Measurements from ENCODE around the gene KCNIP1.

KCNIP1 gene

DNA sequence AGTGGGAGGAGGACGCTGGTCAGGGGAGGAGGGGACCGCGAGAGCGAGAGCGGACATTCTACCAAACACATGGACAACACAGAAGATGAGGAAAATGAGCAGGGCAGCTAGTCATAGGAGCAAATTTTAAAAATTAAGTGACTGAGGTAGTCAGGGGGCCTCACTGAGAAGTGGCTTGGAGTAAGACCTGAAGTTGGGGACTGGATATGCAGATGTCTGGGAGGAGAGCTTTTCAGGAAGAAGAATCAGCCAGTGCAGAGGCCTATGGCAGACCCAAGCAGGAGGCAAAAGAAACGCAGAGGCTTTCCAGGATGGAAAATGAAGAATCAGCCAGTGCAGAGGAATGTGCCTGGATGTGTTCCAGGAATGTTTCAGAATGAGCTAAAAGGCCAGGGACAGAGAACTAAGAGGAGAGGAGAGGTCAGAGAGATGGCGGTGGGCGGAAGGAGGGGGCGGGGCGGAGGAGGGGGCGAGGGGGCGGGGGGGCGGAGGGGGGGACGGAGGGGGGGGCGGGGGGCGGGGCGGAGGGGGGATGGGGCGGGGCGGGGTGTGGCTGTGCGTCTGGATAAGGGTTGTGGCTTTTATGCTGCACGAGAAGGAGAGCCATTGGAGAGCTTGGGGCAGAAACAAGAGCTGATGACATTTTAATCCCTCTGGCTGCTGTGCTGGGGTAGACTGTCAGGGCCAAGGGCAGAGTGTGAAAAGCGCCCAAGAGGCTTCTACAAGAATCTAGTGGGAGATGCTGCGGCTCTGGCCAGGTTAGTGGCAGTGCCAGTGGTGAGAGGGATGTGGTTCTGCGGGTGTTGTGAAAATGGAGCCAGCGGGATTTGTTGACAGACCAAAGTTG is 129.6 kb downstream of the KCNIP1 start:
- H3K4me3 ChIP-seq (ENCODE audit: low read length) = peak overlapping the region; percentile 74
- H3K27me3 ChIP-seq (ENCODE audit: insufficient read depth, low read length) = no peaks in the 10 kb centered on the region
- peak overlapping the region; percentile 31 for H3K27ac ChIP-seq (ENCODE audit: low read length)
- H3K9me3 ChIP-seq (ENCODE audit: insufficient read depth, low read depth, low read length) = no peaks in the 10 kb centered on the region
- H3K36me3 ChIP-seq (ENCODE audit: insufficient read depth, low read depth, low read length) = no peaks in the 10 kb centered on the region
- peaks cover 10% of the 10 kb centered on the region; the same call in 1 of the 2 replicates for H3K4me1 ChIP-seq (ENCODE audit: insufficient read depth, low read length)
- H3K9ac ChIP-seq (ENCODE audit: low read depth, low read length) = peak overlapping the region; percentile 79; the same call in 1 of the 2 replicates

DNA sequence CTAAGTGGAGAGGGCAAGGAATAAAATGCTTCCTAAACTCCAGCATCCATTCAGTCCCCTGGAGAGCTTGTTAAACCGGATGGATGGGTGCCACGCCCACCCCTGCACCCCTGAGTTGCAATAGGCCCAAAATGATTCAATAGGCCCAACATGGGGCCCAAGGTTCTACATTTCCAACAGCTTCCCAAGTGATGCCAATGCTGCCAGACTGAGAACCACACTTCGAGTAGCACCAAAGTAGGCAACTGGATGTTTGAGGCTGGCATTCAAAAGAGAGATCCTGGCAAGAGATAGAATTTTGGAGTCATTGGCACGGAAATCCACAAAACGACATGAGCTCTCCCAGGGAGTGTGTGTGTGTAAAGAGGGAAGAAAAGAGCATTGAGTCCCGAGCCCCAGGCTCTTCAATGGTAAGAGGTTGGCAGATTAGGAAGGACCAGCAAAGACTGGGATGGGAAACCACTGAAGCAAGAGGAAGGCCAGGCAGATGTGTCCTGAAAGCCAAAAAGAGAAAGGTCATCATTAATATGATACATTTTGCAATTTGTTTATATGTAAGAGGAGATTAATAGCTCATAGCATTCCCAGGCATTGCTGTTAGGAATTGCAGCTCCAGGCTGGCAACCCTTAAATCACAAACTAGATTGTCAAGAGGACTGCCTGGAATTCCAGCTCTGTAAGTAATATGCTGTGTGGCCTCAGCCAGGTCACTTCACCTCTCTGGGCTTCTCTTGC is 130.6 kb downstream of the KCNIP1 start:
- Histone ChIP-seq H3K36me3 (ENCODE audit: insufficient read depth, low read depth, low read length) (no peaks in the 10 kb centered on the region), H3K9me3 (ENCODE audit: insufficient read depth, low read depth, low read length) (no peaks in the 10 kb centered on the region), H3K4me3 (ENCODE audit: low read length) (peak overlapping the region; percentile 55), H3K9ac (ENCODE audit: low read depth, low read length) (peak overlapping the region; percentile 11; the same call in 1 of the 2 replicates), H3K27me3 (ENCODE audit: insufficient read depth, low read length) (no peaks in the 10 kb centered on the region), H3K4me1 (ENCODE audit: insufficient read depth, low read length) (peaks cover 12% of the 10 kb centered on the region; the same call in 1 of the 2 replicates), H3K27ac (ENCODE audit: low read length) (no peak overlapping the region)

DNA sequence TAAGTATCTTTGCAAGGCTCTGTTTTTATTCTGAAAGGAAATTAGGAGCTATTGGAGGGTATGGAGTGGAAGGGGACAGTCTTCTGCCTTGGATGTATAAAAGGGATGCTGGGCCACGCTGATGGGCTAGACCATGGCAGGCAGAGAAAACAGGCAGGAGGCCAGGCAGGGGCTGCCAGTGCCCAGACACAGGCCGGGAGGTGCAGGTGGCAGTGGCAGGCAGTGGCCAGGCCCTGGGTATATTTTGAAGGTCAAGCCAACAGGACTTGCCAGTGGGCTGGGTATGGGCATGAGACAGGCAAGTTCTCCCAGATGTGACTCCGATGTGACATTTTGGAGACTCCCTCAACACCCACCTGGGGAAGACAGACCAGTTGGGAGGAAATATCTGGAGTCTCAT is 131.9 kb downstream of the KCNIP1 start:
- no peak overlapping the region for H3K27ac ChIP-seq (ENCODE audit: low read length)
- H3K9me3 ChIP-seq (ENCODE audit: insufficient read depth, low read depth, low read length) = no peaks in the 10 kb centered on the region
- peaks cover 18% of the 10 kb centered on the region; the same call in 1 of the 2 replicates for H3K4me1 ChIP-seq (ENCODE audit: insufficient read depth, low read length)
- no peak overlapping the region for H3K9ac ChIP-seq (ENCODE audit: low read depth, low read length)
- no peak overlapping the region for H3K4me3 ChIP-seq (ENCODE audit: low read length)
- no peaks in the 10 kb centered on the region for H3K36me3 ChIP-seq (ENCODE audit: insufficient read depth, low read depth, low read length)
- no peaks in the 10 kb centered on the region for H3K27me3 ChIP-seq (ENCODE audit: insufficient read depth, low read length)

DNA sequence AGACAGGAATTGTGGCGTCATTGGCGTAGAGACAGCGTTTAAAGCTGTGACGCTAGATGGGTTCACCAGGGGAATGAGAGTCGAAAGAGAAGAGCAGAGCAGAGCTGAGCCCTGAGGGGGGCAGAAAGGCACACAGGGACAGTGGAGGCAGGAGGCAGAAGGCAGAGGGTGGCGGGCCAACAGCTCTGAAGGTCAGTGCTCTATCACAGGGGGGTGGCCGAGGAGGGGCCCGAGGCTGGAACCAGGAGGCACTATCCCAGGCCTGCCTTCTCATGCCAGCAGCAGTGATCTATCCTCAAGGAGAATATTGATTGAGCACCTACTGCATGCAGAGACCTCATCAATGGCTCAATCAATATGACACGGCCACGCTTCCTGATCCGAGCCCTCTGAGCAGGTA is 132.4 kb downstream of the KCNIP1 start:
- Histone ChIP-seq H3K27me3 (ENCODE audit: insufficient read depth, low read length) (no peaks in the 10 kb centered on the region), H3K4me1 (ENCODE audit: insufficient read depth, low read length) (peaks cover 18% of the 10 kb centered on the region; the same call in 1 of the 2 replicates), H3K36me3 (ENCODE audit: insufficient read depth, low read depth, low read length) (no peaks in the 10 kb centered on the region), H3K9me3 (ENCODE audit: insufficient read depth, low read depth, low read length) (no peaks in the 10 kb centered on the region), H3K9ac (ENCODE audit: low read depth, low read length) (no peak overlapping the region), H3K4me3 (ENCODE audit: low read length) (no peak overlapping the region), H3K27ac (ENCODE audit: low read length) (no peak overlapping the region)

DNA sequence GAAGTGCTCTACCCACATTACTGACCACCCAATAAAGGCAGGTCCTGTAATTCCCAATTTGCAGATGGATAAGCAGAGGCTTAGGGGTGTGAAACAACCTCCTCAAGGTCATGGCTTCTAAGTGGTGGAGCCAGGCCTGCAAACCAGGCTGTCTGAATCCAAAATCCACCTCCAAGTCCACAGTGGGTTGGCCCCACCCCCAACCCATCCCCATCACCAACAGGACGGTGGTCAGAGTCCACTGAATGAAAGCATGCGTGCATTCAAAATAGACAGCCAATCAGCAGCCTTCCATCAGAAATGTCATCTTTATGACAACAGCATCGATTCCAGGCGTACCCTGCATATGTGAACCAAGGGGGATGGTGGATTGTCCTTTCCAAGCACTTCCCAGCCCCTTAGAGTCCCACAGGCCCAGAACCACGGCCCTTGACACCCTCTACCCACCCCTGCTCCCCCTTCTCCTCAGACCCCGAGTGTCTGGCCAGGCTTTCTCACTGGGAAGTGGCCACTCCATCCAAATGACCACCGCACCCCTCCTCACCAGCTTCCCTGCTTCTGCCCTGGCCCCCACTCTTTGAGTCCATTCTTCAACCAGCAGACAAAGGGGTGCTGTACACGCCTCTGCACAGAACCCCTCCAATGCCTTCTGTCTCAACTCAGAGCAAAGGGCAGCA is 133.1 kb downstream of the KCNIP1 start:
- H3K4me1 ChIP-seq (ENCODE audit: insufficient read depth, low read length) = peaks cover 18% of the 10 kb centered on the region; the same call in 1 of the 2 replicates
- no peaks in the 10 kb centered on the region for H3K27me3 ChIP-seq (ENCODE audit: insufficient read depth, low read length)
- no peaks in the 10 kb centered on the region for H3K9me3 ChIP-seq (ENCODE audit: insufficient read depth, low read depth, low read length)
- H3K27ac ChIP-seq (ENCODE audit: low read length) = no peak overlapping the region
- H3K36me3 ChIP-seq (ENCODE audit: insufficient read depth, low read depth, low read length) = no peaks in the 10 kb centered on the region
- H3K4me3 ChIP-seq (ENCODE audit: low read length) = no peak overlapping the region
- no peak overlapping the region for H3K9ac ChIP-seq (ENCODE audit: low read depth, low read length)

DNA sequence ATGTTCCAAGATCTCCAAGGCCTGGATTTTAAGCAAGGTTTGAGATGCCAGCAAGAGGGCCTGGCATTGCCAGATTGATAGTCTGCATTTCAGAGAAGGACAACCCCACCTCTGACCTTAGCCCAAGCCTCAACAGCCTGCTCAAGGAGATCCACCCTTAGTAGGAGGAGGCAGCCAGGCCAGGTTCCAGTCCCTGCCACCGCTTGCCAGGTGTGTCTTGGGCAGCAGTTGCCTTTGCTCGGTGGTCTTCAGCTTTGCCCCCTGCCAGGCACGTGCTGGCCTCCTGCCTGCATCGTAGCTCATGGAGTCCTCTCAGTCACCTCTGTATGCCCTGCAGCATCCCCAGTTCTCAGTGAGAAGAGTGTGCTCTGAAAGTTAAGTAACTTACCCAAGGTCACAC is 134.2 kb downstream of the KCNIP1 start:
- Histone ChIP-seq H3K9me3 (ENCODE audit: insufficient read depth, low read depth, low read length) (no peaks in the 10 kb centered on the region), H3K27ac (ENCODE audit: low read length) (no peak overlapping the region), H3K4me1 (ENCODE audit: insufficient read depth, low read length) (peaks cover 18% of the 10 kb centered on the region; the same call in 1 of the 2 replicates), H3K27me3 (ENCODE audit: insufficient read depth, low read length) (0 out of 2 replicates have a peak, but pooled peaks cover 4% of the 10 kb centered on the region), H3K9ac (ENCODE audit: low read depth, low read length) (no peak overlapping the region), H3K4me3 (ENCODE audit: low read length) (no peak overlapping the region), H3K36me3 (ENCODE audit: insufficient read depth, low read depth, low read length) (no peaks in the 10 kb centered on the region)

DNA sequence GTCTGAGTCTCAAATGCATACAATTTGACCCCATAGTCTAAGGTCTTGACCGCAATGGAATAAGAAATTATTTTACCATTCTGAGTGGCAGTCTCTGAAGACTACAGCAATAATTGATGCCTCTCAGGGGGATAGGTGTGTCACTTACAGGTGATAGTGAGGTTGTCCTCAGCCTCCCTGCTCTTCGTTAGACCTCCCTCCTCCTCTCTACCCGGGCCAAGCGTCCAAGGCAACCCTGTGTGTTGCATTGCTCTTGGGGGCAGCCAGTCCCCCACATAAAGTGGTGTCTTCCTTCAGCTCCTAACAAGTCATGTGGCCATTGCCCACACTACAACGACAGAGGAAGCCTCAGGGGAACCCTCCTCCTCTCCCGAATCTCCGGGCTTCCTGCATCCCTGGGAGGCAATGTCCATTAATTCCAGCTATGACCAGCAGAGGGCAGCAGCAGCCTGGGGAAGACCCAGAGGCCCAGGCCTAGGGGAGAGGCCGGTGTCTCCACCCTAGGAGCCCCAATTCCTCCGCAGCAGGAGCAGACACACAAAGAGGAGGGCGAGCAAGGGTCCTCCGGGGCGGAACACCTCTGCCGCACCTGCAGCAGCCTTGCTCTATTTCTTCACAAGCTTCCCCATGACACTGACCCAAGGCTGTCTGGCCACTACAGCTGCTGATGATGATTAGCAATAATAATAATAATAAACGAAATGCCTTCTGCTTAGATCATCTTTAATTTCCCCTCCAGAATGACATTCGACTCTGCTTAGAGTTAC is 134.8 kb downstream of the KCNIP1 start:
- no peaks in the 10 kb centered on the region for H3K36me3 ChIP-seq (ENCODE audit: insufficient read depth, low read depth, low read length)
- H3K4me3 ChIP-seq (ENCODE audit: low read length) = no peak overlapping the region
- H3K27ac ChIP-seq (ENCODE audit: low read length) = no peak overlapping the region

DNA sequence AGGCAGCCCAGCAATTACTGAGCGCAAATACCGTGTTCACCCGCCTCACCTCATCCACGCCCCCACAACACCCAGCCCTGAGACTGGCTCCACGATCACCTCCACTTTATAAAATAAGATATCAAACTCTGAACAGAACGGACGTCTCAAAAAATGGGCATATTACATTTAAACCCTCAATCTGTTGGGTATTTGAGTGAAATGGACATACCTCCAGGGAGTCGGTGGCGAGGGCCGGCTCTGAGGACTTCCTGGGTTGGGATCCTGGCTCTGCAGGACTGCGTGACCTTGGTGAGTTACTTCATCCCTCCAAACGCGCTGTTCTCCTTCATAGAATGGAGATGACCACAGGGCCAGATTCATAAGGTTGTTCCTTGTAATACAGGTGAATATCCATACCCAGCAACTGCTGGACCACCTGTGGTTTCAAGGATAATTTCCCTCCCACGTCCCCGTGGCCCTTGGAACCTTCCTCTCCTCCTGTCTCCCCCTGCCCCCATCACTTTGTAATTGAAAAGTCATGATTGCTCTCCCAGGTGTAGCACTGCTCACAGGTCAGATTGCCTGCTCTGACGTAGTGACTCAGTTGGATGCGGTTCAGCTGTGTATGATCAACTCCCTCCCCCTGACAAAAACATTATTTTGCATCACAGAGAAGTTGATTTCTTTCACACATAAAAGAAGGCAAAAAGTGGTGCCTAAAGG is 135.6 kb downstream of the KCNIP1 start:
- H3K9ac ChIP-seq (ENCODE audit: low read depth, low read length) = no peak overlapping the region
- H3K36me3 ChIP-seq (ENCODE audit: insufficient read depth, low read depth, low read length) = no peaks in the 10 kb centered on the region
- peaks cover 11% of the 10 kb centered on the region; the same call in 1 of the 2 replicates for H3K4me1 ChIP-seq (ENCODE audit: insufficient read depth, low read length)
- H3K27ac ChIP-seq (ENCODE audit: low read length) = no peak overlapping the region
- H3K4me3 ChIP-seq (ENCODE audit: low read length) = no peak overlapping the region
- no peaks in the 10 kb centered on the region for H3K9me3 ChIP-seq (ENCODE audit: insufficient read depth, low read depth, low read length)
- 0 out of 2 replicates have a peak, but pooled peaks cover 4% of the 10 kb centered on the region for H3K27me3 ChIP-seq (ENCODE audit: insufficient read depth, low read length)

More for the DNA sequence above, 134.8 kb downstream of the KCNIP1 start:
- H3K27me3 ChIP-seq (ENCODE audit: insufficient read depth, low read length) = 0 out of 2 replicates have a peak, but pooled peaks cover 4% of the 10 kb centered on the region
- peaks cover 18% of the 10 kb centered on the region; the same call in 1 of the 2 replicates for H3K4me1 ChIP-seq (ENCODE audit: insufficient read depth, low read length)
- H3K9ac ChIP-seq (ENCODE audit: low read depth, low read length) = no peak overlapping the region
- H3K9me3 ChIP-seq (ENCODE audit: insufficient read depth, low read depth, low read length) = no peaks in the 10 kb centered on the region

DNA sequence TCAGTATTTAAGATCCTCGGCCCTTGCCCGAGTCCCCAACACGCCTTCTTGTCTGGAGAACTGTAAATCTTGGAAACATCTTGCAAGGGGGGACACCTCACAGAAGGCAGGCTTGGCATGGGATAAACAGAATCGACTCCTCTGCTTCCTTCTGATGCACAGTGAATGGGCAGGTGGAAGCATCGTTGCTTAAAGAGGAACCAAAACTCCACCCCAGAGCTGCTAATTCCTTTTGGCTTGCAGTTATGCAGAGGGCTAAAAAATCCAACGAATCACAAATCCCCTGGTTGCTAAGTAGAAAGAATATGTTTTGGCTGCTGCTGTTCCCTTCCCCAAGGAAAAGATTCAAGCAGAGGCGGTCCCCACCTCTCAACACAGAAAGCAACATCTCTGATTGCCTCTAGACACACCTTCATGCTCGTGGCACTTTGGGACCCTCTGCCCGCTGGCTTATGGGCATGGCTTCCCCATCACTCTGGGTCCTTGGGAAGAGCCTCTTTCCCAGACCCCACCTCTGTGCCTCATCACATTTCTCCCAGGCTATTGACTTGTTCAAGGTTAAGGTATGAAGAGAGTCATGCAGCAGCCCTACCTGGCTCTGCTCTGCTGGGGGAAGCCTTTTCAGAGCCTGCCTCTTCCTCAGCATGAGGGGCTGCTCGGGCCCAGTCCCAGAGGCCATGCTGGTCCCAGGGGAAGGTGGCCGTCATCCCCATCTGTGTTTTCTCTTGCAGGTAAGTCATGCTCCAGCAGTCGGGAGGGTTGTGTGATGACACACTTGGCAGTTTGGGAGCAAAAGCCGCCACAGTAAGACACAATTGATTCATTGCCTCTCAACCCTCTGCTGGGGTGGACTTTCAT is 137.1 kb downstream of the KCNIP1 start:
- Histone ChIP-seq H3K9me3 (ENCODE audit: insufficient read depth, low read depth, low read length) (no peaks in the 10 kb centered on the region), H3K9ac (ENCODE audit: low read depth, low read length) (no peak overlapping the region), H3K27ac (ENCODE audit: low read length) (no peak overlapping the region), H3K27me3 (ENCODE audit: insufficient read depth, low read length) (0 out of 2 replicates have a peak, but pooled peaks cover 4% of the 10 kb centered on the region), H3K36me3 (ENCODE audit: insufficient read depth, low read depth, low read length) (no peaks in the 10 kb centered on the region), H3K4me3 (ENCODE audit: low read length) (no peak overlapping the region), H3K4me1 (ENCODE audit: insufficient read depth, low read length) (peaks cover 8% of the 10 kb centered on the region; the same call in 1 of the 2 replicates)

DNA sequence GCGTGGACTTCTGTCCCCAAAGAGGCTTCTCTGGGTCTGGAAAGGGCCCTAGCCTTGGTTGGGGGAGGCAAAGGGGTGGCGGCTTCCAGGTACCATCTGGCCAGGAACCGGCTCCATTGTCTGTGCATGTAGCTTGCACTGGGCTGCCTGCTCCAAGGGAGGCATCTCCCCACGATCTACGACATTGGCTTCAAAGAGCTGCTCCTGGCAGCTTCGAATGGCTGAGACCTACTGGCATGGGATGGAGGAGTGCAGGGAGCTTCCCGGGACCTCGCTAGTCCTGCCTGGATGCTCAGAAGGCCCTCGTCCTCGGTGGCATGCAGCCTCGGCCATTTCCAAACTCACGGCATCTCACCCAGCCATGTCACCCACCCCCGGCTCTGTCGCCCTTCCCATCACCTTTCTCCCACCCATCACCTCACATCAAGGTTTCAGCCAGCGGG is 137.8 kb downstream of the KCNIP1 start:
- H3K9me3 ChIP-seq (ENCODE audit: insufficient read depth, low read depth, low read length) = no peaks in the 10 kb centered on the region
- H3K9ac ChIP-seq (ENCODE audit: low read depth, low read length) = no peak overlapping the region
- H3K4me3 ChIP-seq (ENCODE audit: low read length) = no peak overlapping the region
- 0 out of 2 replicates have a peak, but pooled peaks cover 4% of the 10 kb centered on the region for H3K27me3 ChIP-seq (ENCODE audit: insufficient read depth, low read length)
- peaks cover 8% of the 10 kb centered on the region; the same call in 1 of the 2 replicates for H3K4me1 ChIP-seq (ENCODE audit: insufficient read depth, low read length)
- H3K27ac ChIP-seq (ENCODE audit: low read length) = no peak overlapping the region
- H3K36me3 ChIP-seq (ENCODE audit: insufficient read depth, low read depth, low read length) = no peaks in the 10 kb centered on the region
